ENCODE measurements around the gene CHAT. TPM values are rescaled to one million over a fixed set of nuclear protein-coding genes. Genes with fewer than 3 reads are reported as not detected.
A peak's percentile ranks its signal among the peaks of the same experiment; 100 is the strongest.

Gene CHAT
- total RNA-seq: not detected

DNA sequence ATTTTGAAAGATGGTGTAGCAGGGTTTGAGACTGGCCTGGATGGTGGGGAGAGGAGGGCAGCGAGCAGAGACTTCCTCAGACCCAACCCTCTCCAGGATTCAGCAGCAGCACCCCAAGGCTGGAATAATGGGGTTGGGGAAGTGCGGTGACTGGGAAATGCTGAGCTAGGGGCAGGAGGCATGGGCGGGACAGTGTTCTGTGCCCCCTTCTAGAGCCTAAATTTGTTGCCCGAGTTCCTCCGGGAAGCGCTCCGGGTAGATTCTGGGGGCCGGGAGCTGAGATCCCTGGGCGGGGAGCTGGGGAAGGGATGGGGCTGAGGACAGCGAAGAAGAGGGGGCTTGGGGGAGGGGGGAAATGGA is at the start of gene CHAT:
CHAT (plus strand) TSS at position 156 of the 360 bp plus-strand sequence; CDS start at position 309, 153 bp downstream.
- FAIRE-seq: no peak

DNA sequence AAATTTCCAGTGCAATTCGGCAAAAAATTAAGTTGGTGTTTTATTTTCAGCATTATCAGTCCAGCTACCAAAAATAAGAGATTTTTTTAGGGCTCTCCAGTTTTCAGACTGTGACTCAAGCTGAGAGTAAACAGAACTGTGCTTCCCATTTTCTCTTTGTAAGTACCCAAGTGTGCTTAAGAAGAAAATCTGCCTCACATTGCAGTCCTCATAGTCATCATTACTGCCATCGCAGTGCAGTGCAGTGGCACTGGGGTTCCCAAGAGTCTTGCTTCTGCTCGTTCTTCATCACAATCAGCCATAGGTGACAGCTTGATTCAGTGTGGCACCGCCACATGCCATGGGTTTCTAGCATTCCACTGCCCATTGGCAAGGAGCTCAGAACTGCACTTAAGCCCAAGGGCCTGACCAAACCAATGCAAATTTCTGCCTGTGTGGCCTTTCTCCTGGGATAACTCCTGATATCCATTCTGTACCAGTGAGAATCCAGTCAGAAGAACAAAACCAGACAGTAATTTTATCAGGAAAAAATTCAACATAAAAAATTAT is 49.3 kb upstream of the CHAT start:
- FAIRE-seq (no peak), DNase-seq (ENCODE audit: low spot score in 2 of 2) (no peak)

More for the DNA sequence above, at the start of gene CHAT:
- no peak for DNase-seq (ENCODE audit: low spot score in 2 of 2)

DNA sequence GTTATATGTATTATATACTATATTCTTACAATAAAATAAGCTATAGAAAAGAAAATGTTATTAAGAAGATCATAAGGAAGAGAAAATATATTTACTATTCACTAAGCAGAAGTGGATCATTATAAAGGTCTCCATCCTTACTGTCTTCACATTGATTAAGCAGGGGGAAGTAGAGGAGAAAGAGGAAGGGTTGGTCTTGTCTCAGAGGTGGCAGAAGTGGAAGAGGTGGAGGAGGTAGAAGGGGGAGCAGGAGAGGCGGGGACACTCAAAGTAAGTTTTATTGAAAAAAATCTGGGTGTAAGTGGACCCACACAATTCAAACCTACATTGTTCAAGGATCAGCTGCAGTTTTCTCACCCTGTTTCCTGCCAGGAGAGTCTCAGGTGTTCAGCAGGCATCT is 46.0 kb upstream of the CHAT start:
- FAIRE-seq: no peak
- DNase-seq (ENCODE audit: low spot score in 2 of 2): no peak

DNA sequence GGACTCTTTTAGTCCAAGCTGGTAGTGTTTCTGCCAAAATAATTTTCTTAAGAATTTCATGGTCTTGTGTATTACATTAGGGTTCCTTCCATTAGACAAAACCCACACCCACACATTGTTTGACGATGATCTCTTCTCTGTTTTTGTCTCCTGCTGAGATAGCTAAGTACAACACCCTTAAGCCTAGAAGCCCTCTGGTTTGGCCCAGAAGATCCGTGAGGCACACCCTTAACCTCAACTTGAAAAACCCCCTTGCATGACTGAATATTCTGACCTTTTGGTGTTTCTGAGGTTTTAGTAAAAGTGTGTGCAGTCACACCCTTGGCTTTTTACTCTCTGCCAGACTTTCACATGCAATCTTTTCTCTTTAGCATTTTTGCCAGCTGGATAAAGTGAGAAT is 45.6 kb upstream of the CHAT start:
- no peak for FAIRE-seq
- DNase-seq (ENCODE audit: low spot score in 2 of 2): no peak

DNA sequence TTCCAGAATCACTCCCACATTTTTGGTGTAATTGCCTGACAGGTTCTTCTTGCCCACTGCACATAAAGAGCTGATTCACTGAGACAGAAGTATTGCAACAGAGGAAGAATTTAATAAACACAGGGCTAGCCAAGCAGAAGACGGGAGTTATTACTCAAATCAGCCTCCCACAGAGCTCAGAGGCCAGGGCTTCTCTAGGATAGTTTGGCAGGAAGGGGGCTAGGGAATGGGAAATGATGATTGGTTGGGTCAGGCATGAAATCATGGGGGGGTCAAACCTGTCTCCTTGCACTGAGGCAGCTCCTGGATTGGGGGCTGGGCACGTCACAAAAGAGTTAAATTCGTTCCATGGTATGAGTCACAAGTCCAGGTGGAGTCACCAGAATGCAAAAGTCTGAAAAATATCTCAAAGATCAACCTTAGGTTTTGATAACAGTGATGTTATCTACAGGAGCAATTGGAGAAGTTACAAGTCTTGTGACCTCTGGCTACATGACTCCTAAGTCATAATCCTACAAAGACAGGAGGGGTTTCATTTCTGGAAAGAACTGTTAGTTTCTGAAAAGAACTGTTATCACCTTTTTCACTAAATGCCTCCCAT is 44.7 kb upstream of the CHAT start:
- no peak for FAIRE-seq
- no peak for DNase-seq (ENCODE audit: low spot score in 2 of 2)

DNA sequence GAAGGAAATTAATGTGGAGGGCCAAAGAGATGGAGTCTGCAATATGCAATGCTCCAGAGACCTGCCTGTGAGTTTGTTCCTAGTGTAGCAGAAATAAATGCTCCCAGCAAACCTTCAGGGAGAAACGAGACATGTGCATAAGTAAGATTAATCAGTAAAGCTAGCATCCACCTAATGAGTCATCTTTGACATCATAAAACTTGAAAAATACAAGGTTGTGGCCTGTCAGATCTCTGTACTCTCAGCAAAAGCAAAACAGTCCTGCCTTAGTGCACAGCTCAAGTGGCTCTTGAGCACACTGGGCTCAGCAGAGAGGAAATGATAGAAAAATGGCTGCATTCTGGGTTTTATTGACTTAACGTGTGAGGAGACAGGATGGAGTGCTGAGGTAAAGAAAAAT is 42.4 kb upstream of the CHAT start:
- no peak for FAIRE-seq
- no peak for DNase-seq (ENCODE audit: low spot score in 2 of 2)

DNA sequence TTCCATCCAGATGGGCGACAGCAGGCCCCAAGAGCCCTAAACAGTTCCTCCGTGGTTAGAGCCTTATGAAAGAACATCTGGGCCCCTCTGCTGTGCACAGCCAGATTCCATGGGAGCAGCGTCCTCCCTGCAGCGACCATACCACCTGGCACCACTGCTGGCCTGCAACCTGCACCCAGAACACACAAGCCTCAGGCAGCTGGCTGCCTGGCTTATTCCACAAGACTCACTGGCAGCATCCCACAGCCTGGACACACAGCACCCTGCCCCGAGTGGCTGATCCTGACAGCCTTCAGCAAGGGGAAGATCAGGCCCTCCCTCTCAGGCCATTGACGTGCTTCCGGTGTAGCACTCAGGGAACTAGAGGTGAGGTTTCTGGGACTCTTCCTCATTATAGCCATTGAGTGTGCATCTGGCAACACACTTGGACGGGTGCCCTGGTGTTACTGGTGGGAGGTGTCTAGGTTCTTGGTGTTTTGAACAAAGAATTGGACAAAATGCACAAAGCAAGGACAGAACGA is 41.2 kb upstream of the CHAT start:
- FAIRE-seq (no peak), DNase-seq (ENCODE audit: low spot score in 2 of 2) (no peak)

DNA sequence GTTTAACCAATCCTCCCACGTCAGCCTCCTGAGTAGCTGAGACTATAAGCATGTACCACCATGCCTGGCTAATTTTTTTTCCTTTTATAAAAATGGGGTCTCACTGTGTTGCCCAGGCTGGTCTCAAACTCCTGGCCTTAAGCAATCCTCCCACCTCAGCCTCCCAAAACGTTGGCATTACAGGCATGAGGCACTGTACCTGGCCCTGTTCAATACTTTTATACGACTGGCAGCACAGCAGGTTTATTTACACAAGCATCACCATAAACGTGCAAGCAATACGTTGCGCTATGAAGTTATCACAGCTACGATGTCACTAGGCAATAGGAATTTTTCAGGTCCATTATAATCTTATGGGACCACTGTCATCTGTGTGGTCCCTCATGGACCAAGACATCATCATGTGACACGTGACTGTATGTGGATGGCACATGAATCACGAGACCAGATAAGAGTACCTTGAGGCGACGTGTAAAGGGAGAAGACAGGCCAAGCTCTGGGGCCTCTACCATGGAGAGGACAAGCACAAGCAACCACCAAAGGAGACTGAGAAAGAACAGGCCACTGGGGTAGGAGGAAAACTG is 38.3 kb upstream of the CHAT start:
- DNase-seq (ENCODE audit: low spot score in 2 of 2) (no peak), FAIRE-seq (no peak)

DNA sequence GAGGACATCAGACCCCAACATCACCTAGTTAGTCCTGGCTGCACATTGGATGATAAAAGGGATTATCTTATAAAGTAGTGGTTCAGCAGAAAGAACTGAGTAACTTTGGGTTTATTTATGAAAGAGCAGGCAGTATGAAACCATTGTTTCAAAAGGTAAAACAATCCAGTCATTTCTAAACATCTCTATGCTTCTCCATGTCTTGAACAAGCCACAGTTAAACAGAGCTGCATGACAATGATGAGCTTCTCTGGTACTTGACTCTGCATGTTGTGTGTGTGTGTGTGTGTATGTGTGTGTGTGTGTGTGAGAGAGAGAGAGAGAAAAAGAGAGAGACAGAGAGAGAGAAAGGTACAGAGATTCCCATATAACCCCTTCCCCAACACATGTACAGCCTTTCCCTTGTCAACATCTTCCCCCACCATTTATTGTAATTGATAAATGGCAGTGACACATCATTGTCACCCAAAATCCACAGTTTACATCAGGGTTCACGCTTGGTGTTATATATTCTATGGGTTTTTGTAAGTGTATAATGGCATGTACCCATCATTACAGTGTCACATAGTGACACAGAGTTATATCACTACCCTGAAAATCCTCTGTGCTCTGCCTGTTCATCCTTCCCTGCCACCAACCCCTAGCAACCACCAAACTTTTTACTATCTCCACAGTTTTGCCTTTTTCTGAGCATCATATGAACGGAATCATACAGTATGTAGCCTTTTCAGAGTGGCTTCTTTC is 36.5 kb upstream of the CHAT start:
- no peak for FAIRE-seq
- no peak for DNase-seq (ENCODE audit: low spot score in 2 of 2)

DNA sequence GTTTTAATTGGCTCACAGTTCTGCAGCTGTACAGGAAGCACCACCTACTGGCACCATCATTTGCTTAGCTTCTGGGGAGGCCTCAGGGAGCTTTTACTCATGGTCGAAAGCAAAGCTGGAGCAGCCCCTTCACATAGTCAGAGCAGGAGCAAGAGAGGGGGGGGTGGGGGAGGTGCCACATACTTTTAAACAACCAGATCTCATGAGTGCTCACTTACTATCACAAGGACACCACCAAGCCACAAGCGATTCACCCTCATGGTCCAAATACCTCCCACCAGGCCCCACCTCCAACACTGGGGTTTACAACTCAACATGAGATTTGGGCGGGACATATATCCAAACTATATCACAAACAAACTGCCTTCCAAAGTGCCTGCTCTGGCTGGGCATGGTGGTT is 35.4 kb upstream of the CHAT start:
- DNase-seq (ENCODE audit: low spot score in 2 of 2) (no peak), FAIRE-seq (no peak)

DNA sequence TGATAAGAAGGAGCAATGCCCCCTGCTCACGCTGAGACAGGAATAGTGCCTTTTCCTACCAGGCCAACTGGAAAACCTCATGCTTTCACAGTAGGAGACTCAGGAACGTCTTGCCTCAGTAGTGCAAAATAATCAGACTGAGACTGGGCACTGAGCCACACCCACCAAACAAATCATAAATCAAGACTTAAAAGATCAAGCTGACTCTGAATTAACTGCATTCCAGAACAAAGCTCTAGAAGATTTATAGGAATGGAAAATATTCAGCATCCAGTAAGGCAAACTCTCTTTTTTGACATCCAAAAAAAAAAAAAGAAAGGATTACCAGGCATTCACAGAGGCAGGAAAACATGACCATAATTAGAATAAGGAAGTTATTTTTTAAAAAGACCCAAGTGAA is 34.2 kb upstream of the CHAT start:
- DNase-seq (ENCODE audit: low spot score in 2 of 2) (no peak), FAIRE-seq (no peak)

DNA sequence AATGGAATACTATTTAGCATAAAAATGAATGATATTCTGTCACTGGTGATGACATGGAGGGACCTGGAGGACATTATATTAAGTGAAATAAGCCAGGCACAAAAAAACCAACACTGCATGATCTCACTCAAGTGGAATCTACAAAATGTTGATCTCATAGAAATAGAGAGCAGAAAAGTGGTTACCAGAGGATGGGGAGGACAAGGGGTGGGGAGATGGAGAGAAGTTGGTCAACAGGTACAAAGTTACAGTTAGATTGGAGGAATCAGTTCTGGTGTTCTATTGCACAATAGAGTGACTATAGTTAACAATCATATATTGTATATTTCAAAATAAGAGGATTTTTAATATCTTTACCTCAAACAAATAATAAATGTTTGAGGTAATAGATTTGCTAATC is 28.4 kb upstream of the CHAT start:
- DNase-seq (ENCODE audit: low spot score in 2 of 2): no peak
- FAIRE-seq: no peak

DNA sequence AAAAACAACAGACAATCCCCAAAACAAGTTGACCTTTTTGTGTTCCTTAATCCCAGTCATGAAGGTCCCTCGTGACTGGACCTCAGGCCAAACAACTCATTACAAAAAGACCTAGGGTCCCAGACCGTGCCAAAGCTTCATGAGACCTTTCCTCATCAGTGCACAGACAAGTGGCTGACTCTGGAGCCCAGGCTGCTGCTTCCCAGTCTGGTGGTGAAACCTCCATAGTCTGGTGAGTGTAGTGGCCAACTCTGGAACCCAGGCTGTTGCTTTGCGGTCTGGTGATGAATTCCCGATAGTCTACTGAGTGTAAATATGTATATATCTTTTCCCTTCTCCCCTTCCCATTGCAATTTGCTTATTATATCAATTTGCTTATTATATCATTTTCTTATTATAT is 25.9 kb upstream of the CHAT start:
- DNase-seq (ENCODE audit: low spot score in 2 of 2) (no peak), FAIRE-seq (no peak)

DNA sequence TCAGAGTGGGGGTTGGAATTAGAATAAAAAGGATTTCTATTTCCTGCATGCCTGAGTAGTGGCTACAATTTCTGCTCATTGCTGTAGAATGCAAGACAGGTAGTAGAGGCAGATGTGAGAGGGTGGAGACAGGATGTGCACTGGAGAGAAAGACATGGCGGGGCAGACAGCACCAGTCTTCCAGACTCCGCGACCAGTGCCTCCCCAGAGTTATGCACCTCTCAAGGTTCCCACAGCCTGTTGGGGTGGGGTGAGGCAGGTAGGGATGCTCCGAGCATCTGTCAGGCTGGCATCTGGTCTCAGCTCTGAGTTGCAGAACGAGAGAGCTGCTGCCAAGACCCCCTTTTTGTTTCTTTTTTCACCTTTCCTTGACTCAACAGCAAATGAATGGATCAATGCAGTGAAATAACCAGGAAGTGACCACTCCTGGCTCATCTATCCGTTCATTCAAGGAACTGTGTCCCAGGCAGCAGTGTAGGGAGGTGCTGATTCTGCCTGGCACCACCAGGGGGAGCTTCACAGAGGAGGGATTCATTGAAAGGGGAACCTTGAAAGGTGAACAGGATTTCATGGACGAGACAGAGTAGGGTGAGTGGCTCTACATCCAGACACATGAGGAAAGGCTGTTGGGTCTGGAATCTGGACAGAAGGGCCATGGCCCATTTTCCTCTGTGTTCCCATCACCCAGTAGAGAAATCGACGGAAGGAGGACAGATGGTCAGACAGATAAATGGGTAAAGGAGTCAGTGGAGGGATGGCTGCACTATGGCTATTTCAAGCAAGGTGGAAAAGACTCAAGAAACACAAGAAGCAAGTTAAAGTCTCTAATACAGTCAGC is 20.9 kb upstream of the CHAT start:
- no peak for FAIRE-seq

DNA sequence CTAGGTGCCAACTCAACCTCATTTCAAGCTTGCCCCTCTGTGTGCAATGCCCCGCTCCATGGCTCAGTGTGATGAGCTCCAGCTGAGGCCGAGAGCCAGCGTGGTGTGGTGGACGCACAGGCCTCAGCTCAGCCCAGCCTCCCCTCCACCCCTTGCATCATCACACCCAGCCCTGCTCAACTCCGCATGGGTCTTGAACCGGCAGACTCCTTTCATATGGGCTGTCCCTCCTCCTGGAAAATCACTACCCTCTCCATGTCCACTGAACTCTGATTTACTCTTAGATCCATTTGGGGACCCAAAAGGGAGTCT is 20.3 kb upstream of the CHAT start:
- FAIRE-seq: no peak
- no peak for DNase-seq (ENCODE audit: low spot score in 2 of 2)

More for the DNA sequence above, 20.9 kb upstream of the CHAT start:
- peak in 1 of 2 donors; percentile 65 for DNase-seq (ENCODE audit: low spot score in 2 of 2)

DNA sequence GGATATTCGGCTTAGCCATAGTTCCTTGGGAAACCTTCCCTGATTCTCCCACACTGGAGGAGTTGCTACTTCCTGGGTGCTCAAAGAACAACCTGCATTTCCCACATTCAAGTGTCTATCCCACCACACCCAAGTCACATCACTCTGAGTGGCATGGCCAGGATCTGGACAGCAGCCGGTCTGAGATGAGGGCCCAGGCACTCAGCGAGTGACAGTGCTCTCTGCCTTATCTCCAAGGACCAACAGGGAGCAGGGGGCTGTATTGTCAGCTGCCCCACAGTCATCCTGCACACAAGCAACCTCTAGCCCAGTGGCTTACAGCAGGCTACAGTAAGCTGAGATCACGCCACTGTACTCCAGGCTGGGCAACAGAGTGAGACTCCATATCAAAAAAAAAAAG is 19.8 kb upstream of the CHAT start:
- FAIRE-seq: no peak

DNA sequence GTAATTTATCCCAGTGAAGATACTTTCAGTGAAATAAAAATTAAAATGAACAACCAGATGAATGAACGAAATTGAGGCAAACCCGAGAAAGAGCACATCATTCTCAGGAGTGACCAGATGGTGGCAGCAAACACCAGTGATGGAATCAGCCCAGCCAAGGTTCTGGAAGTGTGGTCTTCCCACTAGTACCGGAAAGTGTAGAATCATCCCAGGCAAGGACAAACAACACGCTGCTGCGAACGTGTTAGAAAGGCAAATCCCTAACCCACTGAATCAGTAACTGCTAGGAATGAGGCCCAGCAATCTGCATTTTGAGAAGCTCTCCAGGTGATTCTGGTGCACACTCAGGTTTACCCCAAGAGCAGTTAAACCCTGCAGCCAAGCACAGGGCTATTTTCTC is 19.2 kb upstream of the CHAT start:
- DNase-seq (ENCODE audit: low spot score in 2 of 2) (peak in 1 of 2 donors; percentile 79), FAIRE-seq (peak; percentile 21)

More for the DNA sequence above, 19.8 kb upstream of the CHAT start:
- no peak for DNase-seq (ENCODE audit: low spot score in 2 of 2)

DNA sequence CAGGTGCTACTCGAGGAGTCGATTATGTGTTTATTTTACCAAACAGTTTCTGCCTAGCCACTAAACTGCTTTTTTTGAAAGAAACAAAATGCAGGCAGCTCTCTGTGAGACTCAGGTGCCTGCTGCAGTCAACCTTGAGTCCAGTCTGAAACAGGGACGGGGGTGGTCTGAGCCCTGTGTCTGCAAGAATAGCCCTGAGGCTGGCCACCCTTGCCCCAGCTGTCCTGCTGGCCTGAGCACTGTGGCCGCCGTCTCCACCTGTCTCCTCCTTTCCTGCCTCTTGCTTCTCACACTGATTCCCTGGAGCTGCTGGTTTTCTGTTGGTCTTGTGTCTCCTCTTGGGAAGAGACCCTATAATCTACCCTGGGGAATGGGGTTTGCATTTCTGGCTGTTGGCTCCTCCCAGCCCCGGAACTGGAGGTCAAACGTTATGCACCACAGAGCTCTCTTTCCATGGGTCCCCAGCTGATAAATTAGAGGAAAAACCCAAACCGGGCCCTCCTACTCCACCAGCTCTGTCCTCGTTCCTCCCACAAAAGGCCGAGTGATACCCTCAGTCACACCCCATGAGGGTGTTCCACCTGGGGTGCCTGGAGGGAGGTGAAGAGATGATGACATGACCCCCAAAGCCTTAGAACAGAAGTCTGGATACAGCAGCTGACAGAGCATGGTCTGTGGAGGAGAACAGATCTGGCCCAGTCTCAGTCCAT is 18.7 kb upstream of the CHAT start:
- FAIRE-seq: no peak

DNA sequence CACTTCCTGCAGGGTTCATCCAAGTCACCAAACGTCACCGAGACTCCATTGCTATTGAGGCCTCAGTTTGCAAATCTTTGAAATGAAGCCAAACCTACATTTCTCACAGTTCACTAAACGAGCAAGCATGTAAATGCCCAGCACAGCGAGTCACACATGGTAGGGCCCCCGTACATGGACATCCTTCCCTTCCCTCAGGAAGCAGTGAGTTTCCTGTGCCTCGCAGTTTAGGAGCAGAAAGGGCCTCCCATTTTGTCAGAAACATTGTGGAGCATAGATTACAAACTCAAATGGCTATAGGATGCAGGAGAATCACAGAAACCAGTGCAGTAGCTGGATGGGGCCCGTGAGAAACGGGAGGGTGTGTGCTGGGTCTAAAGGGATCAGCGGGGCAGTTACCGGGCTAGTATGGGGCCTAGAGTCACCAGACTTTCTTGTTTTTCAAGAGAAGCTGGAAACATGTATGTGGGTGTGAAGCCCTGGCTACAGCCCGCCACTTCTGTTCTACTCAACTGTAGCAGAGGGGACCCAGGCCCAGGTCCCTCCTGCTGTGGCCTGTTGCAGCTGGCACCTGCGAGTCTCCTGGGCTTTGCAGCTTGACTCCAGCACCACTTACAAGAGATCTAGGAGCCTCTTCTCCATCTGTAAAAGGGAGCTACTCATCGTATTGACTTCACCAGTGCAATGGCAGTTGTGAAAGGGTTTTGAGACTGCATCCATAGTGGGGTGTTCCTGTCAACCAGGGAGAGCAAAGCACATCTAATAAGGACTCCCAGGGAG is 17.9 kb upstream of the CHAT start:
- DNase-seq (ENCODE audit: low spot score in 2 of 2): no peak
- no peak for FAIRE-seq

More for the DNA sequence above, 18.7 kb upstream of the CHAT start:
- DNase-seq (ENCODE audit: low spot score in 2 of 2): no peak

DNA sequence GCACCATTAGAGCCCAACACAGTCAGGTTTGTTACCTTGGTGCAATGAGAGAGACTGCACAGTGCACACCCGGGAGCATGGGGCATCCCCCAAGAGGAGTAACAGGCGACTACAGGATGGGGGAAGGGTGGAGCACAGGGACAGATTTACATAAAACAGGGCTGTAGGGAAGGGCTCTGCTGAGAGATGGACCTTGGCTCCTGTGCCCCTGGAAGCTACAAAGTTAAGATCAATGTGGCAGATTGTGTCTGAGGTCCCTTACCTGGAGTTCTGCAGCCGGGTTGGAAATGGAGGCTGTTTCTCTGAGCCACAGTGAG is 17.4 kb upstream of the CHAT start:
- FAIRE-seq: no peak

More for the DNA sequence above, 17.4 kb upstream of the CHAT start:
- no peak for DNase-seq (ENCODE audit: low spot score in 2 of 2)

Data from frontal cortex (tissue), 4 donors.